HEK293 (cell line): ENCODE results near the gene HEATR3.
"Not testable (repeated sequence)": the region's sequence is repeated elsewhere in the genome, so short reads cannot be mapped to it uniquely, and the experiment has no call there.

ENCODE experiments used
- CTCF ChIA-PET: fragments of 350-600 bp; formaldehyde crosslinking; extraction: SDS; loops from one replicate; lab custom pipeline; 2021; ENCODE audit warnings: antibody characterized with exemption; lab: Yijun Ruan, JAX
- POLR2A ChIA-PET: fragments of 300-600 bp; formaldehyde crosslinking; extraction: SDS; loops from one replicate; lab custom pipeline; 2020; ENCODE audit warnings: antibody characterized with exemption, inconsistent platforms; lab: Yijun Ruan, JAX
- H3K27ac ChIP-seq: fragments of 200-500 bp; sonication (Bioruptor generic); 2 replicates; pipeline ENCODE4 v1.5.1; 2014; ENCODE audit warnings: low read depth, low read length, control low read depth, inconsistent platforms; ENCODE audit errors: extremely low read depth
- H3K36me3 ChIP-seq, 2 experiments: fragments of 200-500 bp in 1 of 2; sonication (Bioruptor generic) in 1 of 2; 1 replicate in 1 of 2; 2 replicates in 1 of 2; pipeline ENCODE4 v1.5.1; 2014 to 2017; ENCODE audit warnings: inconsistent platforms in 2 of 2, low read length in 2 of 2; ENCODE audit not compliant: control insufficient read depth in 2 of 2, insufficient read depth in 1 of 2
- H3K4me1 ChIP-seq: fragments of 200-500 bp; sonication (Bioruptor generic); 2 replicates; pipeline ENCODE4 v1.5.1; 2014; ENCODE audit warnings: mild to moderate bottlenecking, low read length, inconsistent platforms; ENCODE audit not compliant: control insufficient read depth, insufficient read depth
- H3K4me3 ChIP-seq: 2 replicates; pipeline ENCODE4 v1.5.1; 2011; ENCODE audit warnings: low read depth, mild to moderate bottlenecking, control low read depth, low read length, moderate library complexity
- H3K9me3 ChIP-seq: fragments of 200-500 bp; sonication (Bioruptor generic); 2 replicates; pipeline ENCODE4 v1.5.1; 2014; ENCODE audit warnings: low read depth, low read length, inconsistent platforms; ENCODE audit not compliant: control insufficient read depth, insufficient read depth
- FEZF1 ChIP-seq: fragments of 450-650 bp; formaldehyde crosslinking; IDR thresholded peaks from 2 replicates; pipeline ENCODE4 v1.5.1; 2016; ENCODE audit warnings: missing biosample characterization, missing genetic modification characterization
- GFI1B ChIP-seq: fragments of 450-650 bp; formaldehyde crosslinking; IDR thresholded peaks from 2 replicates; pipeline ENCODE4 v1.5.1; 2016; ENCODE audit warnings: missing biosample characterization, missing genetic modification characterization
- HOXA7 ChIP-seq: sonication (generic); formaldehyde crosslinking; IDR thresholded peaks from 2 replicates; pipeline ENCODE4 v1.8.1; 2022; ENCODE audit warnings: missing genetic modification reagents, borderline replicate concordance
- HOXD13 ChIP-seq: sonication (generic); formaldehyde crosslinking; IDR thresholded peaks from 2 replicates; pipeline ENCODE4 v1.8.0; 2022; ENCODE audit warnings: missing genetic modification reagents, borderline replicate concordance
- SP7 ChIP-seq: fragments of 450-650 bp; formaldehyde crosslinking; IDR thresholded peaks from 2 replicates; pipeline ENCODE4 v1.5.1; 2016; ENCODE audit warnings: missing biosample characterization, missing genetic modification characterization
- TRIM28 ChIP-seq: IDR thresholded peaks from 2 replicates; pipeline ENCODE4 v1.6.1; 2011; ENCODE audit warnings: low read length, control low read depth, borderline replicate concordance
- YY1 ChIP-seq: fragments of 450-650 bp; formaldehyde crosslinking; IDR thresholded peaks from 2 replicates; pipeline ENCODE4 v1.5.1; 2018; ENCODE audit warnings: missing biosample characterization, missing genetic modification characterization
- YY2 ChIP-seq: fragments of 450-650 bp; formaldehyde crosslinking; IDR thresholded peaks from 2 replicates; pipeline ENCODE4 v1.5.1; 2016; ENCODE audit warnings: missing biosample characterization, missing genetic modification characterization
- ZBTB20 ChIP-seq: fragments of 450-650 bp; formaldehyde crosslinking; IDR thresholded peaks from 2 replicates; pipeline ENCODE4 v1.5.1; 2016; ENCODE audit warnings: missing biosample characterization, missing genetic modification characterization
- ZNF121 ChIP-seq: fragments of 450-650 bp; formaldehyde crosslinking; IDR thresholded peaks from 2 replicates; pipeline ENCODE4 v1.5.1; 2016; ENCODE audit warnings: missing biosample characterization, missing genetic modification characterization
- ZNF214 ChIP-seq: fragments of 450-650 bp; formaldehyde crosslinking; IDR thresholded peaks from 2 replicates; pipeline ENCODE4 v1.5.1; 2017; ENCODE audit warnings: missing biosample characterization, mild to moderate bottlenecking, missing genetic modification characterization, borderline replicate concordance
- ZNF274 ChIP-seq, 2 experiments: fragments of 200-500 bp in 1 of 2; fragments of 450-650 bp in 1 of 2; sonication (Bioruptor generic) in 1 of 2; formaldehyde crosslinking in 1 of 2; IDR thresholded peaks; 2 replicates each; pipeline versions ENCODE4 v1.5.1 to v1.6.1; 2014 to 2016; ENCODE audit warnings: borderline replicate concordance in 1 of 2, inconsistent platforms in 1 of 2, low read length in 1 of 2, missing biosample characterization in 1 of 2, missing genetic modification characterization in 1 of 2
- ZNF292 ChIP-seq: fragments of 450-650 bp; formaldehyde crosslinking; IDR thresholded peaks from 2 replicates; pipeline ENCODE4 v1.5.1; 2016; ENCODE audit warnings: low read depth, missing biosample characterization, missing genetic modification characterization, borderline replicate concordance
- ZNF350 ChIP-seq: fragments of 450-650 bp; formaldehyde crosslinking; IDR thresholded peaks from 2 replicates; pipeline ENCODE4 v1.5.0; 2017; ENCODE audit warnings: missing biosample characterization, mild to moderate bottlenecking, missing genetic modification characterization
- ZNF473 ChIP-seq: fragments of 450-650 bp; formaldehyde crosslinking; IDR thresholded peaks from 2 replicates; pipeline ENCODE4 v1.5.1; 2017; ENCODE audit warnings: missing biosample characterization, missing genetic modification characterization
- ZNF513 ChIP-seq: fragments of 450-650 bp; IDR thresholded peaks from 2 replicates; pipeline ENCODE4 v1.5.1; 2018; ENCODE audit warnings: missing biosample characterization, missing genetic modification characterization
- ZNF544 ChIP-seq: fragments of 450-650 bp; formaldehyde crosslinking; IDR thresholded peaks from 2 replicates; pipeline ENCODE4 v1.5.0; 2017; ENCODE audit warnings: missing biosample characterization, missing genetic modification characterization
- ZNF596 ChIP-seq: fragments of 450-650 bp; IDR thresholded peaks from 2 replicates; pipeline ENCODE4 v1.5.0; 2018; ENCODE audit warnings: missing biosample characterization, mild to moderate bottlenecking, missing genetic modification characterization, moderate library complexity
- ZNF621 ChIP-seq: fragments of 450-650 bp; formaldehyde crosslinking; IDR thresholded peaks from 2 replicates; pipeline ENCODE4 v1.5.1; 2017; ENCODE audit warnings: missing biosample characterization, missing genetic modification characterization
- ZNF629 ChIP-seq: fragments of 450-650 bp; formaldehyde crosslinking; IDR thresholded peaks from 2 replicates; pipeline ENCODE4 v1.5.1; 2017; ENCODE audit warnings: missing biosample characterization, missing genetic modification characterization
- ZNF677 ChIP-seq: fragments of 450-650 bp; IDR thresholded peaks from 2 replicates; pipeline ENCODE4 v1.5.0; 2018; ENCODE audit warnings: missing biosample characterization, mild to moderate bottlenecking, missing genetic modification characterization, moderate library complexity
- ZNF701 ChIP-seq: fragments of 450-650 bp; formaldehyde crosslinking; IDR thresholded peaks from 2 replicates; pipeline ENCODE4 v1.5.1; 2016; ENCODE audit warnings: missing biosample characterization, missing genetic modification characterization
- ZNF785 ChIP-seq: fragments of 450-650 bp; formaldehyde crosslinking; IDR thresholded peaks from 2 replicates; pipeline ENCODE4 v1.5.1; 2016; ENCODE audit warnings: missing biosample characterization, missing genetic modification characterization
- ZSCAN4 ChIP-seq: fragments of 450-650 bp; formaldehyde crosslinking; IDR thresholded peaks from 2 replicates; pipeline ENCODE4 v1.5.1; 2017; ENCODE audit warnings: missing biosample characterization, missing genetic modification characterization
- TF ChIP-seq, protein P1 (sequence below): fragments of 450-650 bp; formaldehyde crosslinking; IDR thresholded peaks from 2 replicates; pipeline ENCODE4 v1.5.1; 2016; ENCODE audit warnings: missing biosample characterization, missing genetic modification characterization
- TF ChIP-seq, protein P2 (sequence below): IDR thresholded peaks from 2 replicates; pipeline ENCODE4 v1.6.1; 2011; ENCODE audit warnings: mild to moderate bottlenecking, low read depth, low read length, borderline replicate concordance
- TF ChIP-seq, protein P3 (sequence below): fragments of 450-650 bp; formaldehyde crosslinking; IDR thresholded peaks from 2 replicates; pipeline ENCODE4 v1.5.1; 2016; ENCODE audit warnings: missing biosample characterization, missing genetic modification characterization

HEATR3 gene

GRCh38 chr16:50126183-50126582 is 60.4 kb downstream of the HEATR3 start:
- no peaks in the 10 kb centered on the region for H3K9me3 ChIP-seq
- no peaks in the 10 kb centered on the region for H3K4me1 ChIP-seq
- POLR2A ChIA-PET, result no interaction called here
- CTCF ChIA-PET, result no interaction called here
- TF ChIP-seq, protein P1, sequence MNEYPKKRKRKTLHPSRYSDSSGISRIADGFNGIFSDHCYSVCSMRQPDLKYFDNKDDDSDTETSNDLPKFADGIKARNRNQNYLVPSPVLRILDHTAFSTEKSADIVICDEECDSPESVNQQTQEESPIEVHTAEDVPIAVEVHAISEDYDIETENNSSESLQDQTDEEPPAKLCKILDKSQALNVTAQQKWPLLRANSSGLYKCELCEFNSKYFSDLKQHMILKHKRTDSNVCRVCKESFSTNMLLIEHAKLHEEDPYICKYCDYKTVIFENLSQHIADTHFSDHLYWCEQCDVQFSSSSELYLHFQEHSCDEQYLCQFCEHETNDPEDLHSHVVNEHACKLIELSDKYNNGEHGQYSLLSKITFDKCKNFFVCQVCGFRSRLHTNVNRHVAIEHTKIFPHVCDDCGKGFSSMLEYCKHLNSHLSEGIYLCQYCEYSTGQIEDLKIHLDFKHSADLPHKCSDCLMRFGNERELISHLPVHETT (tag by site-specific recombination), result no peak
- no peak for TF ChIP-seq ZNF513 (tag by site-specific recombination)
- TF ChIP-seq ZNF677 (tag by site-specific recombination), result no peak
- TF ChIP-seq ZNF473 (tag by site-specific recombination), result no peak
- TF ChIP-seq YY2 (tag by site-specific recombination), result no peak
- TF ChIP-seq ZNF121, result no peak
- TF ChIP-seq GFI1B (tag by site-specific recombination), result no peak
- no peak for TF ChIP-seq ZNF214 (tag by site-specific recombination)
- no peak for TF ChIP-seq HOXD13
- no peak for TF ChIP-seq ZNF350 (tag by site-specific recombination)
- TF ChIP-seq, protein P2, sequence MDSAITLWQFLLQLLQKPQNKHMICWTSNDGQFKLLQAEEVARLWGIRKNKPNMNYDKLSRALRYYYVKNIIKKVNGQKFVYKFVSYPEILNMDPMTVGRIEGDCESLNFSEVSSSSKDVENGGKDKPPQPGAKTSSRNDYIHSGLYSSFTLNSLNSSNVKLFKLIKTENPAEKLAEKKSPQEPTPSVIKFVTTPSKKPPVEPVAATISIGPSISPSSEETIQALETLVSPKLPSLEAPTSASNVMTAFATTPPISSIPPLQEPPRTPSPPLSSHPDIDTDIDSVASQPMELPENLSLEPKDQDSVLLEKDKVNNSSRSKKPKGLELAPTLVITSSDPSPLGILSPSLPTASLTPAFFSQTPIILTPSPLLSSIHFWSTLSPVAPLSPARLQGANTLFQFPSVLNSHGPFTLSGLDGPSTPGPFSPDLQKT, result no peak
- no peak for TF ChIP-seq ZBTB20
- no peak for TF ChIP-seq ZNF544
- TF ChIP-seq HOXA7, result no peak
- TF ChIP-seq ZSCAN4, result no peak
- TF ChIP-seq TRIM28, result no peak
- no peak overlapping the region for H3K4me3 ChIP-seq
- no peaks in the 10 kb centered on the region for H3K36me3 ChIP-seq
- no peak overlapping the region for H3K27ac ChIP-seq

GRCh38 chr16:50132571-50132970 is 66.8 kb downstream of the HEATR3 start:
- H3K27ac ChIP-seq, H3K4me3 ChIP-seq, H3K4me1 ChIP-seq, H3K9me3 ChIP-seq, H3K36me3 ChIP-seq, POLR2A ChIA-PET: not testable (repeated sequence)
- CTCF ChIA-PET, result interaction anchor here (1.9 kb wide), 1 partner anchor 78 kb away, joined by 11 read pairs; no protein-coding TSS in a partner anchor

DNA sequence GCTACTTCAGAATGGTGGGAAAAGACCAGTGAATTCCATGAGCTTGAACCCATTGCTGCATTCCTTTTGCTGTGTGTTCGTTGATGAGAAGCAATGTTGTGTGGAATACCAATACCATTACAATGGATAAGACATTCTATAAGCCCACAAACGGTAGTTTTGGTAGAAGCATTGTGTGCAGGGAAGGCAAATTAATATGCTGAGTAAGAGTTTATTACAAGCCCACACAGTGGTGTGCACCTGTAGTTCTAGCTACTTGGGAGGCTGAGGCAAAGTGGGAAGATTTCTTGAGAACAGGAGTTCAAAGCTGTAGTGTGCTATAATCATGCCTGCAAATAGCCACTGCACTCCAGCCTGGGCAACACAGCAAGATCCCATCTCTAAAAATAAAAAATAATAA is 67.4 kb downstream of the HEATR3 start:
- H3K4me1 ChIP-seq, result no peaks in the 10 kb centered on the region
- H3K9me3 ChIP-seq, result no peaks in the 10 kb centered on the region
- POLR2A ChIA-PET, result interaction anchor here (0.5 to 0.7 kb wide), 2 partner anchors 17 to 33 kb away, joined by 3 to 6 read pairs; no protein-coding TSS in a partner anchor
- H3K36me3 ChIP-seq, result no peaks in the 10 kb centered on the region
- CTCF ChIA-PET, result interaction anchor here (0.5 to 1.9 kb wide), 2 partner anchors 77 to 221 kb away, joined by 3 to 11 read pairs; no protein-coding TSS in a partner anchor
- no peak overlapping the region for H3K27ac ChIP-seq
- TF ChIP-seq ZNF621 (no peak), ZNF596 (tag by site-specific recombination) (no peak), ZNF629 (no peak), ZNF292 (no peak), TRIM28 (no peak), FEZF1 (no peak), SP7 (tag by site-specific recombination) (no peak), ZNF785 (tag by site-specific recombination) (no peak), ZNF274 (IDR thresholded peaks at IDR 0.05; ENCODE audit: low read length) (no peak), ZNF274 (tag by site-specific recombination; IDR thresholded peaks at IDR 0.05; ENCODE audit: borderline replicate concordance) (no peak), YY1 (no peak), ZNF701 (no peak)
- TF ChIP-seq, protein P3, sequence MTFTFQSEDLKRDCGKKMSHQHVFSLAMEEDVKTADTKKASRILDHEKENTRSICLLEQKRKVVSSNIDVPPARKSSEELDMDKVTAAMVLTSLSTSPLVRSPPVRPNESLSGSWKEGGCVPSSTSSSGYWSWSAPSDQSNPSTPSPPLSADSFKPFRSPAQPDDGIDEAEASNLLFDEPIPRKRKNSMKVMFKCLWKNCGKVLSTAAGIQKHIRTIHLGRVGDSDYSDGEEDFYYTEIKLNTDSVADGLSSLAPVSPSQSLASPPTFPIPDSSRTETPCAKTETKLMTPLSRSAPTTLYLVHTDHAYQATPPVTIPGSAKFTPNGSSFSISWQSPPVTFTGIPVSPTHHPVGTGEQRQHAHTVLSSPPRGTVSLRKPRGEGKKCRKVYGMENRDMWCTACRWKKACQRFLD (tag by site-specific recombination), result no peak
- TF ChIP-seq, all 188 proteins: peak for 0
- no peak overlapping the region for H3K4me3 ChIP-seq
